K562 (cell line): ENCODE measurements around the gene TRAF1. TPM values are rescaled to one million over a fixed set of nuclear protein-coding genes. Genes with fewer than 3 reads are reported as not detected.
A peak's percentile ranks its signal among the peaks of the same experiment; 100 is the strongest.

Experiments used
- CC2D1A ChIP-seq: fragments of 450-650 bp; IDR thresholded peaks from 2 replicates; pipeline ENCODE4 v1.6.1; 2017; ENCODE audit warnings: mild to moderate bottlenecking
- CHD2 ChIP-seq: IDR thresholded peaks from 2 replicates; pipeline ENCODE4 v1.6.1; 2011; ENCODE audit warnings: low read depth, low read length
- EZH2 ChIP-seq: IDR thresholded peaks from 2 replicates; pipeline ENCODE4 v1.6.1; 2012; ENCODE audit warnings: low read depth, mild to moderate bottlenecking, inconsistent platforms, low read length, borderline replicate concordance
- JUND ChIP-seq, 2 experiments: IDR thresholded peaks; 2 replicates in 1 of 2; 3 replicates in 1 of 2; pipeline ENCODE4 v1.6.1; 2011; ENCODE audit warnings: borderline replicate concordance in 2 of 2, low read depth in 2 of 2, low read length in 2 of 2, improper control_type of control experiment in 1 of 2, missing biosample characterization in 1 of 2, missing genetic modification characterization in 1 of 2, missing genetic modification reagents in 1 of 2
- NFYB ChIP-seq: IDR thresholded peaks from 2 replicates; pipeline ENCODE4 v1.6.1; 2011; ENCODE audit warnings: mild to moderate bottlenecking, moderate library complexity; ENCODE audit not compliant: insufficient read length; ENCODE audit errors: extremely low read depth
- NR1H2 ChIP-seq: sonication (generic); formaldehyde crosslinking; IDR thresholded peaks from 2 replicates; pipeline ENCODE4 v1.4.0; 2020; ENCODE audit warnings: mild to moderate bottlenecking, missing genetic modification reagents
- NUFIP1 ChIP-seq: fragments of 450-650 bp; IDR thresholded peaks from 2 replicates; pipeline ENCODE4 v1.6.1; 2018; ENCODE audit not compliant: partially characterized antibody
- PPARD ChIP-seq: fragments of 250-450 bp; sonication (Bioruptor Pico); IDR thresholded peaks from 2 replicates; pipeline ENCODE4 v1.8.0; 2022; ENCODE audit warnings: inconsistent platforms, mild to moderate bottlenecking, moderate library complexity
- SMARCA4 ChIP-seq: fragments of 450-650 bp; IDR thresholded peaks from 2 replicates; pipeline ENCODE4 v1.6.1; 2016
- SMC3 ChIP-seq: conservative IDR thresholded peaks from 2 replicates; pipeline ENCODE4 v1.6.1; 2011; ENCODE audit warnings: low read depth, low read length, improper control_type of control experiment; ENCODE audit not compliant: insufficient read depth
- U2AF2 ChIP-seq: fragments of 200-400 bp; formaldehyde crosslinking; optimal IDR thresholded peaks from 2 replicates; pipeline ENCODE3; 2017; ENCODE audit warnings: low read depth, mild to moderate bottlenecking, low read length
- ZC3H4 ChIP-seq: sonication (generic); formaldehyde crosslinking; IDR thresholded peaks from 2 replicates; pipeline ENCODE4 v1.9.0; 2021; ENCODE audit warnings: missing genetic modification reagents, borderline replicate concordance
- ZNF444 ChIP-seq: fragments of 250-450 bp; sonication (Bioruptor Pico); IDR thresholded peaks from 2 replicates; pipeline ENCODE4 v1.4.0; 2020; ENCODE audit warnings: mild to moderate bottlenecking, moderate library complexity
- ZNF77 ChIP-seq: fragments of 250-450 bp; sonication (Bioruptor Pico); IDR thresholded peaks from 2 replicates; pipeline ENCODE4 v1.5.0; 2020
- polyA plus RNA-seq, 8 experiments: library from polyadenylated mRNA; depleted of rRNA in 4 of 8; stranded (reverse) in 5 of 8; unstranded in 3 of 8; fragments of >200 nt; fragmentation: Nextera tagmentation in 2 of 8; fragmentation: Illumina TruSeq in 1 of 8; extraction: Ambion mirVana in 2 of 8; extraction: Trizol in 1 of 8; gene quantifications; 2 replicates each; pipeline versions ENCODE4 v1.2.1 to v1.2.3, GENCODE V29; 2011 to 2014; ENCODE audit warnings: inconsistent platforms in 1 of 8, missing spikeins in 1 of 8
- total RNA-seq, 7 experiments: library from RNA; depleted of rRNA in 6 of 7; stranded (reverse); fragments of >200 nt in 6 of 7; fragmentation: Illumina TruSeq in 2 of 7; extraction: Trizol in 2 of 7; gene quantifications; 2 replicates each; pipeline versions ENCODE4 v1.2.1 to v1.2.3, GENCODE V29; 2011 to 2021; ENCODE audit warnings: low replicate concordance in 1 of 7
- TF ChIP-seq, protein P1 (sequence below): sonication (generic); formaldehyde crosslinking; IDR thresholded peaks from 2 replicates; pipeline ENCODE4 v1.8.0; 2023; ENCODE audit warnings: missing genetic modification reagents, mild to moderate bottlenecking, borderline replicate concordance
- TF ChIP-seq, protein P2 (sequence below), 2 experiments: fragments of 450-650 bp in 1 of 2; sonication (generic) in 1 of 2; formaldehyde crosslinking in 1 of 2; IDR thresholded peaks in 1 of 2; conservative IDR thresholded peaks in 1 of 2; 2 replicates each; pipeline versions ENCODE4 v1.6.1 to v1.8.1; 2016 to 2023; ENCODE audit warnings: mild to moderate bottlenecking in 2 of 2, moderate library complexity in 2 of 2, inconsistent platforms in 1 of 2, missing genetic modification reagents in 1 of 2
- TF ChIP-seq, protein P3 (sequence below), 2 experiments: fragments of 150-350 bp in 1 of 2; IDR thresholded peaks; 2 replicates each; pipeline ENCODE4 v1.6.1; 2012 to 2016; ENCODE audit warnings: low read depth in 2 of 2, low read length in 2 of 2, mild to moderate bottlenecking in 1 of 2, moderate library complexity in 1 of 2

The TRAF1 gene
- total and polyA plus RNA-seq, 9 of the 15 experiments (the other 6 are each of a cell fraction or from before 2014, with no cell fraction given), result 0.01 to 1.1 (median 0.04) TPM; not detected in 2

DNA sequence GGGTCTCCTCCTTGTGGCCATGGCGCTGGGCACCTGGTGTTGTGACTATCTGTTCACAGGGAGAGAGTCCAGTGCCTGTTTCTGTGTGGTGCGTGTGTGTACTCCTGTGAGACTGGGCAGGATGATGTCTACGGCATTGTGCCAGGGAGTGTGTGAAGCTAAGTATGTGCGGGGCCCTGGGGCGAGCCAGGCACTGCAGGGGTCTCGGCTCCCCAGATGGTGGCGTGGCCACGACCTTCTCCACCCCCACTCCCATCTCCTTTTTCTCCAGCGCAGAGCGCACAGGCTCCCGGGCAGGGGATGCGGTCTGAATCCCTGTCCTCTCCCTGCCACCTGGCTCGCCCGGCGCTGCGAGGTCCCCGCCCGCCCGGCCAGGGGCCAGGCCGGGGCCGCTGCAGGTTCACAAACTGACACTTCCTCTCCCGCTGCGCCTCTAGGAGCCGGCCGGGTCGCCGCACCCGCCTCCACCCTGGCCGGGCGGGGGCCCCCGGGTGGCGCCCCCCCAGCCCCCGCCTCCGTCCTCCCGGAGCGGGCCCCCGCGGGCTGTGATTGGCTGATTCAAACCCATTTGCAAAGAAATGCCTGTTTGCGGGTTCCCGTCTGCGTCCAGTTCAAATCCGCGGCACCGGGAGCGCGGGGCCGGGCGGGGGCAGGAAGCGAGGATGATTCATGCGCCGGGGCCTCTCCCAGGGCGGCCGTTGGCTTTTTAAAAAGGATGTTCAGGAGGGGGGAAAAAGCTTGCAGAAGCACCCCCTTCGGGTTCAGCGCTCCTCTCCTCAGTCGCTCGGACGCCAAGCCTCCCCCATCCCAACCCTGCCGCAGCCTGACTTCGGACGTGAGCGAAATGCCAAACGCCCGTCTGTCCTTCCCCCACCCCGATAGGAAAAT lies 50.4 kb downstream of the TRAF1 start (continued):
- TF ChIP-seq, protein P1, sequence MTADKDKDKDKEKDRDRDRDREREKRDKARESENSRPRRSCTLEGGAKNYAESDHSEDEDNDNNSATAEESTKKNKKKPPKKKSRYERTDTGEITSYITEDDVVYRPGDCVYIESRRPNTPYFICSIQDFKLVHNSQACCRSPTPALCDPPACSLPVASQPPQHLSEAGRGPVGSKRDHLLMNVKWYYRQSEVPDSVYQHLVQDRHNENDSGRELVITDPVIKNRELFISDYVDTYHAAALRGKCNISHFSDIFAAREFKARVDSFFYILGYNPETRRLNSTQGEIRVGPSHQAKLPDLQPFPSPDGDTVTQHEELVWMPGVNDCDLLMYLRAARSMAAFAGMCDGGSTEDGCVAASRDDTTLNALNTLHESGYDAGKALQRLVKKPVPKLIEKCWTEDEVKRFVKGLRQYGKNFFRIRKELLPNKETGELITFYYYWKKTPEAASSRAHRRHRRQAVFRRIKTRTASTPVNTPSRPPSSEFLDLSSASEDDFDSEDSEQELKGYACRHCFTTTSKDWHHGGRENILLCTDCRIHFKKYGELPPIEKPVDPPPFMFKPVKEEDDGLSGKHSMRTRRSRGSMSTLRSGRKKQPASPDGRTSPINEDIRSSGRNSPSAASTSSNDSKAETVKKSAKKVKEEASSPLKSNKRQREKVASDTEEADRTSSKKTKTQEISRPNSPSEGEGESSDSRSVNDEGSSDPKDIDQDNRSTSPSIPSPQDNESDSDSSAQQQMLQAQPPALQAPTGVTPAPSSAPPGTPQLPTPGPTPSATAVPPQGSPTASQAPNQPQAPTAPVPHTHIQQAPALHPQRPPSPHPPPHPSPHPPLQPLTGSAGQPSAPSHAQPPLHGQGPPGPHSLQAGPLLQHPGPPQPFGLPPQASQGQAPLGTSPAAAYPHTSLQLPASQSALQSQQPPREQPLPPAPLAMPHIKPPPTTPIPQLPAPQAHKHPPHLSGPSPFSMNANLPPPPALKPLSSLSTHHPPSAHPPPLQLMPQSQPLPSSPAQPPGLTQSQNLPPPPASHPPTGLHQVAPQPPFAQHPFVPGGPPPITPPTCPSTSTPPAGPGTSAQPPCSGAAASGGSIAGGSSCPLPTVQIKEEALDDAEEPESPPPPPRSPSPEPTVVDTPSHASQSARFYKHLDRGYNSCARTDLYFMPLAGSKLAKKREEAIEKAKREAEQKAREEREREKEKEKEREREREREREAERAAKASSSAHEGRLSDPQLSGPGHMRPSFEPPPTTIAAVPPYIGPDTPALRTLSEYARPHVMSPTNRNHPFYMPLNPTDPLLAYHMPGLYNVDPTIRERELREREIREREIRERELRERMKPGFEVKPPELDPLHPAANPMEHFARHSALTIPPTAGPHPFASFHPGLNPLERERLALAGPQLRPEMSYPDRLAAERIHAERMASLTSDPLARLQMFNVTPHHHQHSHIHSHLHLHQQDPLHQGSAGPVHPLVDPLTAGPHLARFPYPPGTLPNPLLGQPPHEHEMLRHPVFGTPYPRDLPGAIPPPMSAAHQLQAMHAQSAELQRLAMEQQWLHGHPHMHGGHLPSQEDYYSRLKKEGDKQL (CRISPR knock-in tag), result no peak
- TF ChIP-seq, protein P2, sequence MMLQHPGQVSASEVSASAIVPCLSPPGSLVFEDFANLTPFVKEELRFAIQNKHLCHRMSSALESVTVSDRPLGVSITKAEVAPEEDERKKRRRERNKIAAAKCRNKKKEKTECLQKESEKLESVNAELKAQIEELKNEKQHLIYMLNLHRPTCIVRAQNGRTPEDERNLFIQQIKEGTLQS (IDR thresholded peaks at IDR 0.05), result no peak
- TF ChIP-seq, protein P2 (CRISPR knock-in tag; conservative IDR thresholded peaks at IDR 0.05), result peak; percentile 92
- TF ChIP-seq ZNF77 (CRISPR knock-in tag), result no peak
- no peak for TF ChIP-seq NFYB
- no peak for TF ChIP-seq PPARD
- TF ChIP-seq U2AF2, result no peak
- no peak for TF ChIP-seq NUFIP1
- no peak for TF ChIP-seq CC2D1A
- peak; percentile 75 for TF ChIP-seq CHD2
- peak; percentile 99 for TF ChIP-seq JUND (IDR thresholded peaks at IDR 0.05; ENCODE audit: borderline replicate concordance, low read depth, low read length)
- no peak for TF ChIP-seq JUND (tag; IDR thresholded peaks at IDR 0.05; ENCODE audit: borderline replicate concordance, low read depth, low read length)
- no peak for TF ChIP-seq EZH2
- no peak for TF ChIP-seq ZNF444
- TF ChIP-seq SMC3, result peak; percentile 9; the same call in 1 of the 2 replicates
- no peak for TF ChIP-seq NR1H2
- no peak for TF ChIP-seq ZC3H4 (CRISPR knock-in tag)
- TF ChIP-seq, protein P3, sequence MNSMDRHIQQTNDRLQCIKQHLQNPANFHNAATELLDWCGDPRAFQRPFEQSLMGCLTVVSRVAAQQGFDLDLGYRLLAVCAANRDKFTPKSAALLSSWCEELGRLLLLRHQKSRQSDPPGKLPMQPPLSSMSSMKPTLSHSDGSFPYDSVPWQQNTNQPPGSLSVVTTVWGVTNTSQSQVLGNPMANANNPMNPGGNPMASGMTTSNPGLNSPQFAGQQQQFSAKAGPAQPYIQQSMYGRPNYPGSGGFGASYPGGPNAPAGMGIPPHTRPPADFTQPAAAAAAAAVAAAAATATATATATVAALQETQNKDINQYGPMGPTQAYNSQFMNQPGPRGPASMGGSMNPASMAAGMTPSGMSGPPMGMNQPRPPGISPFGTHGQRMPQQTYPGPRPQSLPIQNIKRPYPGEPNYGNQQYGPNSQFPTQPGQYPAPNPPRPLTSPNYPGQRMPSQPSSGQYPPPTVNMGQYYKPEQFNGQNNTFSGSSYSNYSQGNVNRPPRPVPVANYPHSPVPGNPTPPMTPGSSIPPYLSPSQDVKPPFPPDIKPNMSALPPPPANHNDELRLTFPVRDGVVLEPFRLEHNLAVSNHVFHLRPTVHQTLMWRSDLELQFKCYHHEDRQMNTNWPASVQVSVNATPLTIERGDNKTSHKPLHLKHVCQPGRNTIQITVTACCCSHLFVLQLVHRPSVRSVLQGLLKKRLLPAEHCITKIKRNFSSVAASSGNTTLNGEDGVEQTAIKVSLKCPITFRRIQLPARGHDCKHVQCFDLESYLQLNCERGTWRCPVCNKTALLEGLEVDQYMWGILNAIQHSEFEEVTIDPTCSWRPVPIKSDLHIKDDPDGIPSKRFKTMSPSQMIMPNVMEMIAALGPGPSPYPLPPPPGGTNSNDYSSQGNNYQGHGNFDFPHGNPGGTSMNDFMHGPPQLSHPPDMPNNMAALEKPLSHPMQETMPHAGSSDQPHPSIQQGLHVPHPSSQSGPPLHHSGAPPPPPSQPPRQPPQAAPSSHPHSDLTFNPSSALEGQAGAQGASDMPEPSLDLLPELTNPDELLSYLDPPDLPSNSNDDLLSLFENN (IDR thresholded peaks at IDR 0.05; ENCODE audit: low read depth in 2 of 2, low read length in 2 of 2), result peak in 1 of 2 experiments; percentile 77; a peak in 1 of 4 replicates
- no peak for TF ChIP-seq SMARCA4
